NCI-H146 (cell line): Measurements from ENCODE around the gene ZNF182.
"Not testable (repeated sequence)": the region's sequence is repeated elsewhere in the genome, so short reads cannot be mapped to it uniquely, and the experiment has no call there.

ENCODE experiments used
- DNase-seq: peaks from one replicate; lab custom pipeline; 2025; lab: John Stamatoyannopoulos, UW

Gene ZNF182

DNA sequence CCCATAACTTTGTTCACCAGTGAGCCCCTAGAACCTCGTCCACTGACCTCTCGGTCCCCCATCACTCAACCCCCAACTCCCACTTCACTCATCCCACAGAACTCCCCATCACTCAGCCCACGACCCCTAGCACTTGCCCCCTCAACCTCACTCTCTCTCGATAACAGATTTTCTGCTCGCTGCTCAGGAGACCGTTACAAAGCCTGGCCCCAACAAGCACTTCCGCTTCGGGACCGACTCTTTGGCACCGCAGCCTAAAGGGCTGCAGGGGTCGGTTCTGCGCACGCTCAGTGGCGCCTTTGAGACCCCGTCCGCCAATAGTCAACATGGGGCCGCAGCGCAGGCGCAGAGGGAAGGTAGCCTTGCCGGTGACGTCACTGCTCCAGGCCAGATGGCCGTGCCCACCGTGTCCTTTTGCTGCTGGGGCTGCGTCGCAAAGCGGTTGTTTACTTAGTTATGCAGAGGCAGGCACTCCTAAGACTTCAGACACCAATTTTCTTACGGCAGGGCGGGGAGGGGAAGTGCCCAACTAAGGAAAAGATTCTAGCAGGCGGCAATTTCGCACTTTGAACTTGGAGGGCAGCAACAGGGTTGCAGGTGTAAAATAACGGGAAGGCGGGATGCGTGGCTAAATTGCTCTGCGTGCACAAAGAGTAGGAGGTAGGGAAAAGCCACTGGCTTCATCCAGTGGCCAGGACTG is at the start of gene ZNF182:
Gene ZNF182 (minus strand): TSS at position 232 of the 700 bp plus-strand sequence. CDS start 1,380 bp downstream, outside the sequence.
- DNase-seq = peak; percentile 95

DNA sequence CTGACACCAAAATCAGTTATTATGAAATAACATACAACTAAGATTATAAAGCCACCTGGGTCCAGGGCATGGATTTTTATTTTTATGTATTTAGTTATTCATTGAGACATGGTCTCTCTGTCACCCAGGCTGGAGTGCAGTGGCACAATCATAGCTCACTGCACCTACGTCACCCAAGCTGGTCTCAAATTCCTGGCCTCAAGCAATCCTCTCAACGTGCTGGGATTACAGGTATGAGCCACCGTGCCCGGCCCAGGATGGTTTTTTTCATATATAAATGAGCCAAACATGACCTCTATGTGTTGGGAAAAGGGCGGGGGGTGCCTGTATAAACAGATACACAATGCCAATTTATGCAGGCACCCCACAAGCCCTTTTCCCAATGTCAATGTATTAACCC is 43.1 kb upstream of the ZNF182 start:
- DNase-seq = no peak

DNA sequence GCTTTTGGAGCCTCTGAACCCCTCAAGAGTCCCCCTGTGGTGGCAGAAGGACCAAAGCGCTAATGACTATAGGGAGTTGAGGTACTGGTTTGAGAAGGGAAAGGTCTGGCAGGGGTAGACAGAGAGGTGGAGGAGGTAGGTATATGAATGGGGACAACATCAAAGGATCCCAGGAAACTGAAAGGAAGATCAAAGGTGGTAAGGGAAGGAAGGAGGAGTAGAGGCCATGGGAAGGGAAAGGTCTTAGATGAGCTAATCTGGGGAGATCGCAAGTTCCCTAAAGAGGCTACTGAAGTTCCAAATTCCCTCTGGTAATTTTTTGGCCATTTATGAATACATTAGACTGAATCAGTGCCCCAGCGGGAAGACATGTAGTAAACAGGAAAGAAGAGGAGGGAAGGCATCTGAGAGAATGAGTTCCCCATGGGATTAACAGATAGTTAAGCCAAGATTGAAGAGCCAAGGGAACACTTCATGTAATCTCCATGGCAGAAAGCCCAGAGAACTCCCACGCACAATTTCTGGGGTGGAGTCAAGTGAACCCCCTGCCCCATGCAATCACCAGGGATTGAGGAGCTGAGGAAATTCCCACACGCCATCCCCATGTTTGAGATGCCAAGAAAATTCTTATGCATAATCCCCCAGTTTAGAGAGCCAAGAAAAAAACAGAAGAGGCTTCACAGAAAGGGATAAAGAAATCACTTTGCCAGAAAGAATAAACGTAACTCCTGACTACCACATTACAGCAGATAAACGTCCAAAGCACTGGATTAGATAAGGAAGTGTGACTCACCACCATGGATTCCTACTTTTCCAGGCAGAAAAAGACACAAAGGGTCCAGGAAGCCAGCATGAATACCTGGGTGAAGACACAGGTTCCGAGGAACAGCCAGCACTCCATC is 41.9 kb upstream of the ZNF182 start:
- DNase-seq = no peak

DNA sequence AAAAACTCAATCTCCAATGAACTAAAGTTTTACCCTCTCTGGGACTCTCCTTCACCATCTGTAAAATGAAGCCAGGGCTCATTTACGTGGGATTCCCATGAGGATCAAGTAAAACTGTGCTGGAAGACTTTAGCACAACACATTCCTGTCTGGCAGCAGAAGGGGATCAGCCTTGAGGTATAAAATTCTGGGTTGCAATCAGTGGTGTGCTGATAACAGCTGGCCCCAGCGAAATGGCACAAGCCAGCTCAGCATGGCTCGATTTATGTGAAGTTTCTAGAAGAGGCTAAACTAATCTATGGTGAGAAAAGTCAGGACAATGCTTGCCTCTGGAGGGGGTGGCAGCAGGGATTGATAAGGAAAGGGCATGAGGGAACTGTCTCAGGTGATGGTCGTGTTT is 39.3 kb upstream of the ZNF182 start:
- no peak for DNase-seq

DNA sequence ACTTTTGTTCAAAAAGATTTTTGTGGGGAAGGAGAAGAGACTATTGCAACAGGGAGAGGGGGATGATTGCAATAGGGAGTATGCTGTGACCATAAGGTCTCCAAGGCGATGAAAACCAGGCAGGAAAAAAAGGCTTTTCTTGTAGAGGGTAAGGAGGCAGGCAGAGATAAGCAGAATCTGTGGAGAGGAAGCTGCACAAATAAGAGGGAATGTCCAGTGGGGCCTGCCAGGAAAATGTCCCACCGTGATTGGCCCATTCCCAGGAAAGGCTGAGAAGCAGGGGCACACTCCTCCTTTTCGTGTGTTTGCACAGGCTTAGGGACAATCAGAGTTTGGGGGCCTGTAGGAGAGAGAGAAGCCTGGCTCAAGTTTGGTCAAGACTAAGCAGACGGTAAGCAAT is 32.1 kb upstream of the ZNF182 start:
- DNase-seq = no peak

DNA sequence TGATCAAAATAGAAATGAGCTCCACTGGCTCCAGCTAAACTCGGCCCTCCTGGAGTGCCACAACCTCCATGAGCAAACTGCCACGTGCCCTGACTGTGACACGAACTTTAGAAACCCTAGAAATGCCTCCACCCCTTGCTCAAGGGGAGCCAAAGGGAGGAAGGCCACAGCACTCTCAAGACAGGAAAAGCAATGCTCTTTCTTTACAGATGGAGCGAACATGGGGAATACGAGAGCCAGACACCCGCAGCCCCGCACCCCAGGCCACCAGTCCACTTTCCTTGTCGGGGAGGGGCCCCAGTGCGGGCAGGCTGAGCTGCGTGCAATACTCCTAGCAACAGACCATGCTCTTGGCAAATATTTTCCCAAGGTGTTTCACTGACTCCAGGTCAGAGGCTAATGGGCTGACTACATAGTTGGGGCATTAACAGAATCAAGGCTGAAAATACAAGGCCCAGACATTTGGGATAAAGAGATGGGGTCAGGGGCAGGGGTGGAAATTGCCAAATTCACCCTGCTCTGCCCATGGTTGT is 26.9 kb upstream of the ZNF182 start:
- not testable (repeated sequence) for DNase-seq

DNA sequence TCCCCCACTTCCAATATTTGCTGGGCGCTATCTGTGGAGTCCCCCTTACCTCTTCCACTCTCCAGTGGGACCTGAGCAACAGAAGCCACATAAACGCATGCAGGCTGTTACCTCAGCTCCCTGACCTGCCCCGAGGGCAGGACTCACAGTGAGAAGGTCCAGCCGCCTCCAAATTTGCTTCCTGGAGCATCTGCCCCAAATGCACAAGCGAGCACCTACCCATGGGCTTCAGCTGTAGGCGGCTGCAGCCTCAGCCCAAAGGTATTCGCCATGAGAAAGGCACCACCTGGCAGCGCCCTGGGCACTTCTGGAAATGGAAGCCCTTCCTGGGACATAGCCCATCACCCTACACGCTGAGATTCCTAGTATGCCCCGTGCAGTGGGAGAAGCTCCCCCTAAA is 26.4 kb upstream of the ZNF182 start:
- DNase-seq = no peak

DNA sequence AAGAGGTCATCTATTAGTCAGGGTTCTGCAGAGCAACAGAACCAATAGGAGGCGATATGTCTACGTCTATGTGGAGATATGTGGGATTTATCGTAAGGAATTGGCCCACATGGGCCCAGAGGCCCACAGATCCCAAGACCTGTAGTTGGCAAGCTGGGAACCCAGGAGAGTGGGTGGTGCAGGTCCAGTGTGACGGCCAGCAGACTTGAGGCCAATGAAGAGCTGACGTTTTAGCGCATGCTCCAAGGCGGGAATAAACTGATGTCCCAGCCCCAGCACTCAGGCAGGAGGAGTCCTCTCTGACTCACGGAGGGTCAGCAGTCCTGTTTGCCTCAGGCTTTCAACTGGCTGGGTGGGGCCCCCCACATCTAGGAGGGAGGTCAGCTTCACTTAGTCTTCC is 24.3 kb upstream of the ZNF182 start:
- no peak for DNase-seq

DNA sequence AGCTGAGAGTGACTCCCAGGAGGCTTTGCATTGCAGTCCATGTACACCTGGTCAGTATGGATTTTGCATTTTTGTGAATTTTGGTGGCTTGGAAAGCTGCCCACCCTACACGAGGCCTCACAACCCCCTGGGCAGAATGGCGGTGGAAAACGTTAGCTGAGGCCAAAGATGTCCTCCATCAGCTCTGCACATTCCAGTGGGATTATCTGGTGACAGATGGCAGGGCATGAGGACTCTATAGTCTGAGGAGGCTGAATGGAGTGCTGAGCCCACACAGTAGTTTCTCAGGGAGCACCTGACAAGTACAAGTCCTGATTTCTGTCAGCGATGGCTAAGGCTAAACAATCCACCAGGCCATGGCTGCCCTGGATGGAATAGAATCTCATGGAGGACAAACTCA is 23.8 kb upstream of the ZNF182 start:
- not testable (repeated sequence) for DNase-seq

DNA sequence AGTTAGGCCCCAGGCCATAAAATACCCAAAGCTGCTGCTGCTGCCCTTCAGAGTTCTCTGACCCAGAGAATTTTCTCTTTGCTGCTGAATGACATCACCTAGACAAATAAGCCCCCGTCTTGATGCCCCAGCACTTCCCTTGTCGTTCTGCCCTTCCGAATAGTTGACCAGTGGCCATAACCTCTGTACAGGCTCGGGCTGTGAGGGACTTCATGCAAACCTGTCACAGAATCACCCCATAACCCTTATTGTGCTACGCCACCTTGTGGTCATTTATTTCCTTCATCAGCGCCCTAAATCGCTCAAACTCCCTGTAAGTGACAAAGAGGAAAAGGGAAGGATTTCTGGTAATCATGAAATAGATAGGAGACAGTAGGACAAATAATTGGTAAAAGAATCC is 21.8 kb upstream of the ZNF182 start:
- peak; percentile 65 for DNase-seq

DNA sequence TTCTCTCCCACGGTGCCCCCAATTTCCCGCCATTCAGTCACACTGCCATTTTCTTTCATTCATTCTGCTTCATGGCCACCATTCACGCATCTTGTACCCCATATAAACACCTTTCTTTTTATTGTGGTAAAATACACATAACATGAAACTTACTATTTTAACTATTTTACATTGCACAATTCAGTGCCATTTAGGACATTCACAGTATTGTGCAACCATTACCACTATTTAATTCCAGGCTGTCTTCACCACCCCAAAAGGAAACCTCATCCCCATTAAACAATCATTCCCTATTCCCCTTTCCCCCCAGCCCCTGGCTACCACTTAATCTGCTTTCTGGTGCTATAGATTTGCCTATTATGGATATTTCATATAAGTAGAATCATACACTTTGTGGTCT is 18.9 kb upstream of the ZNF182 start:
- DNase-seq = no peak

DNA sequence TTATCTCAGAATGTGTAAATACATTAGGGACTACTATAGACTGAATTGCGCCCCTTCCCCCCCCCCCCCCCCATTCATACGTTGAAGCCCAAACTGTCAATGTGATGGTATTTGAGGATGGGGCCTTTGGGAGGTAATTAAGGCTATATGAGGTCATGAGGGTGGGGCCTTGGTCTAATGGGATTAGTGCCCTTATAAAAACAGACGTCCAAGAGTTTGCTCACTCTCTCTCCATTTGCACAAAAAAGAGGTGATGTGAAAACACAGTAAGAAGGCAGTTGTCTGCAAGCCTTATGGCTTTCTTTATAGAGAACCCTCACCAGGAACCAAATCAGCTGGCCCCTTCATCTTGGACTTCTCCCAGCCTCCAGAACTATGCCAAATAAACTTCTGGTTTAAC is 18.3 kb upstream of the ZNF182 start:
- DNase-seq = no peak

DNA sequence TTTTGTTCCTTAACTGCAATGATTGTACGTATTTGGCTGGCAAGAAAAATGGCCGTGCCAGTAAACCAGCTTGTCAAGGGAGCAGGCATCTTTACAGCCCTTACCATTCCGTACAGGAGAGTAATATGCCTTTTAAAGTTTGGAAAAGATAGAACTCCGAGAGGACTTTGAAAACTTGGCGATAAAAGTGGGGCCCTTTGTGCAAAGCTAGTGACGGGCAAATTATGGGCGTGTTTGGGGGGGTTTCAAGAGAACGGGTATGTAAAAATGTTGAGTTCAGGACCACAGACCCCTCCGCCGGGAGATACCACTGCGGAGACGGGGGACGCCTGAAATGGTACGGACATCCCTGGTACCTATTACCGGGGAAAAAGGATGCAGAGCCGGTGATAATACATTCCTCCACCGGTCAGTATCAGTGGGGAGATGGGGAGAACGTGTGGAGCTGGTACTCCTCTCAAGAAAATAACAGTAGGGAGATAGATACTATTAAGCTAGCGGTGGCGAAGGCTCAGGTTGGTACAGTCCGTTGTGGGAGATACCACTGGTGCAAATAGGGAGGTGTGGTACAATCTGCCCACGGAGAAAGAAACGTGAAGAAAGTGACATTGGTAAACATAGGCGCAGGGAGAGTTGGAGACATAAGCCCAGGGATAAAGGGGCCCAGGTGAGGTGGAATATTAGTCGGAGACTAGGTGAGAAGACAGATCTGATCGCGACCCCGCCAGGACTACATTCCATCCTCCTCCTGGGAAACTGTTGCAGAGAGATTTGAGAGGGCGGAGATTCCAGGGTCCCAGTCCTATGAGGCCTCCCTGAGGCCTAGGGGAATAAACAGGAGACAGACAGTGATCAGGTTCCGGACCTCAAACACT is 17.5 kb upstream of the ZNF182 start:
- DNase-seq = peak; percentile 80

DNA sequence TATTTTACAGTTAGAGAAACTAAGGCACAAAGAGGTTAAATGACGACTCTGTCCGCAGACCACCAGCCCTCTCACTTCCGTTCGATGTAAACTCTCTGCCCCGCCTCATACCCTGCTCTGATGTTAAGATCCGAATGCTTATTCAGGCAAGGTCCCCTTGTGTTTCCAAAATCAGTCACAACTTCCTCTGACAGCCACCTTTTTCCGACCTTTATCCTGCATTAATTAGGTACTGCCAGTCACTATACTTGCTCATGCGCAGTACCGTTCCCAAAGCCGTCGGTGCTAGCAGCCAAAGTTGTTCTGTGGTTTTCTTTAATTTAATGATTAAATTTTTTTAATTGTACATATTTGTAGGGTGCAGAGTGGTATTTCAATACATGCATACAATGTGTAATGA is 16.7 kb upstream of the ZNF182 start:
- DNase-seq = not testable (repeated sequence)

DNA sequence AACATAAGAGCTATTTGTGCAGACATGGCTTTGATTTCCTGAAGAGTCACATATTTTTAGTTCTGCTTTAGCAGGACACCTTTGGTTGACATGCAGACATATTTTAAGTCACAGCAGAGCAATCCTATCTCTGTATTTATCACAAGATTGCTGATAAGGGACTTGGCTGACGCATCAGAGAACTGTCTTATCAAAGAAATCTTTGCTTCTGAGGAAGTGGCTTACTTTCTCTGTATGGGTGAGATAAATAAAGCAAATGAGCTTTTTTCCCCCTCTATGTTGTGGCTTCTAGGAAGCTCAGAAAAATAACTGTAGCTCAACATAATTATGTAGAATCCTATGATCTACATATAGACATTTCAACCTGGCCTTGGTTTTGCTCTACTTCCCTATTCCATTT is 16.1 kb upstream of the ZNF182 start:
- not testable (repeated sequence) for DNase-seq

DNA sequence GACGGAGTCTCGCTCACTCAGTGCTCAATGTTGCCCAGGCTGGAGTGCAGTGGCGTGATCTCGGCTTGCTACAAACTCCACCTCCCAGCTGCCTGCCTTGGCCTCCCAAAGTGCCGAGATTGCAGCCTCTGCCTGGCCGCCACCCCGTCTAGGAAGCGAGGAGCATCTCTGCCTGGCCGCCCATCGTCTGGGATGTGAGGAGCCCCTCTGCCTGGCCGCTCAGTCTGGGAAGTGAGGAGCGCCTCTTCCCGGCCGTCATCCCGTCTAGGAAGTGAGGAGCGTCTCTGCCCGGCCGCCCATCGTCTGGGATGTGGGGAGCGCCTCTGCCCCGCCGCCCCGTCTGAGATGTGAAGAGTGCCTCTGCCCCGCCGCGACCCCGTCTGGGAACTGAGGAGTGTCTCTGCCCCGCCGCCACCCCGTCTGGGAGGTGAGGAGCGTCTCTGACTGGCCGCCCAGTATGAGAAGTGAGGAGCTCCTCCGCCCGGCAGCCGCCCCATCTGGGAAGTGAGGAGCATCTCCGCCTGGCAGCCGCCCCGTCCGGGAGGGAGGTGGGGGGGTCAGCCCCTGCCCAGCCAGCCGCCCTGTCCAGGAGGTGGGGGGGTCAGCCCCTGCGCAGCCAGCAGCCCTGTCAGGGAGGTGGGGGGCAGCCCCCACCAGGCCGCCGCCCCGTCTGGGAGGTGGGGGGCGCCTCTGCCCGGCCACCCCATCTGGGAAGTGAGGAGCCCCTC is 13.0 kb upstream of the ZNF182 start:
- DNase-seq = not testable (repeated sequence)

DNA sequence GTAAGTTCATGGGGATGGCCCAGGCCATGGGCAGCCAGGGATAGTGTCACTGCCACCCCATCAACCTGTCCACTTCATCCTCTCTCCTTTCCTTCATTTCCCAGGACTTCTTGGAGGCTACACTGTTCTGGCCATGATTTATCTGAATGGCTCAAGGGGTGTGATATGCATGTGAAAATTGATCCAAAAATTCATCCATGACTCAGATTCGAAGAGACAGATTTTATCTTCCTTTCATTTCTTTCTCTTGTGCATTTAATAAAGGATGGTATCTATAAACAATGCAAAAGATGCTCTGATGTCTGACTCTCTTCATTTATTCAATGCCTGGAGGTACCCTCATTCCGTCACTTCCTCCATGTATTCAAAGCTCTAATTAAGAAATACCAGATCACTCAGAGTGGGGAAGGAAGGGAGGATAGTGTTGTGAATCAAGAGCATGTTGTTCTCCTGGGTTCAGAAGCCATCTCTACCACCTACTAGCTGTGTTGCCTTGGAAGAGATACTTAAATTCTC is 5.7 kb upstream of the ZNF182 start:
- not testable (repeated sequence) for DNase-seq

DNA sequence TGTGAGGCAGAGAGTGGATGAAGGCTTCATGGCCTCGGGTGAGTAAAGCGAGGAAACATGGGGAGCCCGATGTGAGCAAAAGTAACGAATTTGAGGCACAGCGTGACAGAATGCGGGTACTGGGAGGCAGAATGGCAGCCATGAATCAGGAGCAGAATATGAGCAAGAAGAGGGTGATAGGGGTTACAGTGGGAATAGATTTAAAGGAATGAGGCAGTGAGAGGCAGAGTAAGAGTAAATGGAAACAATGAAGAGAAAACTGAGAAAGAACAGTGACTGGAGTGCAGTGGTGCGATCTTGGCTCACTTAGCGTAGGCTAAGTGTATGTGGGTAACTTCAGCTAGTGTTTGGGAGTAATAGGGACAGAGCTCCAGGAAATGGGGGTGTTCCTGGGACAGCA is 2.9 kb upstream of the ZNF182 start, which contains the start of gene SPACA5:
Gene SPACA5 (plus strand): TSS at position 301 of the 400 bp plus-strand sequence. CDS start 815 bp downstream, outside the sequence.
- DNase-seq = not testable (repeated sequence)

DNA sequence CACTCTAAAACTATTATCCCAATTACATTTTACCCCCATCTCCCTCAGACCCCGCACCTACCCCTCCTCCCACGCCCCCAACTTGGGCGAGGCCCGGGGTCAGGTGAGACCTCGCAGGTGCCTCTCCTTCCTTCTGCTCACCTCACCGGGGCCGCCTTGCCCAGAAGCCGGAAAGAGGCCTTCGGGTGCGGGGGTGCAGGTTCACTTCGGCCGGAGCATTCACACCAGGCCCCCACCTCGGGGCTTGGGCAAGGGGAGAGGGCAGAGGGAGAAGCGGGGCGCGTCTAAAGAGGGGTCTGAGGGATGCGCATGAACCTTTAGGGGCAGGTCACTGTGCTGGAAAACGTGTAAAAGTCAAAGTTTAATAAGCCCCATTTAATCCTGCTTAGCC is 427 bp downstream of the ZNF182 start:
- peak; percentile 11 for DNase-seq

DNA sequence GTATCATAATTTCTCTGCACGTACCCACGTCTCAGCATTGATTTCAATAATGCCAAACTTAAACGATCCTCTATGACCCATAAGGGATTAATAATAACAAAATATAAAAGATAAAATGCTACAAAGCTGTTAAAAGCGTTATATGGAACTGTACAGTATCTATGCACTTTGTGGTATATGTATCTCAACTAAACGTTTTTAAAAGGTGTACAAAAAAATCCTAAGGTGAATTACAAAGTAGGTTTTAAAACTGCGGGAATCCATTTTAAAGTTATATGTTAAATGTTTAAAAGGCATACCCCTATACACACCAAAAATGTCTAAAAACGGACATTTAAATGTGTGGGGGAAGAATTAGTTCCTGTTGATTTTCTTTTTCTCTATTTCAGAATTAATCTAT is 860 bp downstream of the ZNF182 start:
- no peak for DNase-seq

DNA sequence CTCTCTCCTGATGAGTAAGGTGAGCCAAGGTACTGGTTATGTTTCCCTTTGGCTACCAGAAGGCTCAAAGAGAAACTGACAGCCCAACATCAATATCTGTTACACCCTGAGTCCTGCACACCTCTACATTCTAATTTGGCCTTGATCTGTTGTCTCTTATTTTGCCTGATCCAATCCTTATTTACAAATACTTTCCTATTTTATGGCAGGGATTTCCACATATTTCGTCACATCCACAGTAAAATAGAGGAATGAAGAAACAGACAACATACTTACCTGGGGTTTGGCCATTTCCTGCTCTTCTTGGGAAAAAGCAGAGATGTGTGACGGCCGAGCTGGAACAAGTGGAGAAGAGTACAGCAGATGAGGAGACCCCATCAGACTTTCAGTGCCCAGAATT is 1.5 kb downstream of the ZNF182 start:
- DNase-seq = no peak
